Measurements from ENCODE around the gene TMEM92.

DNA sequence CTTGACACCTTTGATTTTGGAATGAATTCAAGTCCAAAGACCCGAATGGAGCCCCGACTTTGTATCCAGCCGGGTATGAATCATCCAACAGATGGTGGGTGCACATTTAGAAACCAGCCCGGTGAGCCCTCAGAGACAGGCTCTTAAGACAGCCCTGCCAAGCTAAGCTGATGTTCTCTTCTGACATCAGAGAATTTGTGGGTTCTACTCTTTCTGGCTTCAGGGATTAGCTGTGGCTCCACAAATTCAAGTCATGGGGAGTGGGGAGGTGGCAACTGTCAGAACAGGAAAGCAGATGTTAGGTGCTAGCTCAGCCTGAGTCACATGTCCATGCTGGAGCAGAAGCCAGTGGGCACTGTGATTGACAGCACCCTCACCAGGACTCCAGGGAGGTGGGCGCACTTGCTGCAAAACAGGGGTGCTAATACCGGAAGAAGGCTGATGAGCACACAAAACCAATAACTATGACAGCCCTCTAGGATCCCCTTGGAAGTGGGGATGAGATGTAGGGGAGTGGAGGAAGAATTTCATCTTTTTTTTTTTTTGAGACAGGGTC, 40.3 kb downstream of the TMEM92 start:
- TF ChIP-seq ZNF24 (IDR thresholded peaks at IDR 0.05) = no peak
- TF ChIP-seq, protein P1, sequence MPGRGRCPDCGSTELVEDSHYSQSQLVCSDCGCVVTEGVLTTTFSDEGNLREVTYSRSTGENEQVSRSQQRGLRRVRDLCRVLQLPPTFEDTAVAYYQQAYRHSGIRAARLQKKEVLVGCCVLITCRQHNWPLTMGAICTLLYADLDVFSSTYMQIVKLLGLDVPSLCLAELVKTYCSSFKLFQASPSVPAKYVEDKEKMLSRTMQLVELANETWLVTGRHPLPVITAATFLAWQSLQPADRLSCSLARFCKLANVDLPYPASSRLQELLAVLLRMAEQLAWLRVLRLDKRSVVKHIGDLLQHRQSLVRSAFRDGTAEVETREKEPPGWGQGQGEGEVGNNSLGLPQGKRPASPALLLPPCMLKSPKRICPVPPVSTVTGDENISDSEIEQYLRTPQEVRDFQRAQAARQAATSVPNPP (CRISPR knock-in tag; IDR thresholded peaks at IDR 0.05) = no peak
- no peak for TF ChIP-seq ZNF326 (CRISPR knock-in tag; IDR thresholded peaks at IDR 0.05; ENCODE audit: borderline replicate concordance)
- TF ChIP-seq, protein P2, sequence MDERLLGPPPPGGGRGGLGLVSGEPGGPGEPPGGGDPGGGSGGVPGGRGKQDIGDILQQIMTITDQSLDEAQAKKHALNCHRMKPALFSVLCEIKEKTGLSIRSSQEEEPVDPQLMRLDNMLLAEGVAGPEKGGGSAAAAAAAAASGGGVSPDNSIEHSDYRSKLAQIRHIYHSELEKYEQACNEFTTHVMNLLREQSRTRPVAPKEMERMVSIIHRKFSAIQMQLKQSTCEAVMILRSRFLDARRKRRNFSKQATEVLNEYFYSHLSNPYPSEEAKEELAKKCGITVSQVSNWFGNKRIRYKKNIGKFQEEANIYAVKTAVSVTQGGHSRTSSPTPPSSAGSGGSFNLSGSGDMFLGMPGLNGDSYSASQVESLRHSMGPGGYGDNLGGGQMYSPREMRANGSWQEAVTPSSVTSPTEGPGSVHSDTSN (CRISPR knock-in tag; IDR thresholded peaks at IDR 0.05) = no peak
- no peak for TF ChIP-seq REL (CRISPR knock-in tag; conservative IDR thresholded peaks at IDR 0.05)
- TF ChIP-seq, protein P3, sequence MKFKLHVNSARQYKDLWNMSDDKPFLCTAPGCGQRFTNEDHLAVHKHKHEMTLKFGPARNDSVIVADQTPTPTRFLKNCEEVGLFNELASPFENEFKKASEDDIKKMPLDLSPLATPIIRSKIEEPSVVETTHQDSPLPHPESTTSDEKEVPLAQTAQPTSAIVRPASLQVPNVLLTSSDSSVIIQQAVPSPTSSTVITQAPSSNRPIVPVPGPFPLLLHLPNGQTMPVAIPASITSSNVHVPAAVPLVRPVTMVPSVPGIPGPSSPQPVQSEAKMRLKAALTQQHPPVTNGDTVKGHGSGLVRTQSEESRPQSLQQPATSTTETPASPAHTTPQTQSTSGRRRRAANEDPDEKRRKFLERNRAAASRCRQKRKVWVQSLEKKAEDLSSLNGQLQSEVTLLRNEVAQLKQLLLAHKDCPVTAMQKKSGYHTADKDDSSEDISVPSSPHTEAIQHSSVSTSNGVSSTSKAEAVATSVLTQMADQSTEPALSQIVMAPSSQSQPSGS (CRISPR knock-in tag; IDR thresholded peaks at IDR 0.05) = no peak
- TF ChIP-seq ZBTB8A (CRISPR knock-in tag; IDR thresholded peaks at IDR 0.05; ENCODE audit: borderline replicate concordance, low read depth) = no peak
- TF ChIP-seq SMARCE1 (IDR thresholded peaks at IDR 0.05; ENCODE audit: borderline replicate concordance) = no peak
- no peak for TF ChIP-seq CREM (IDR thresholded peaks at IDR 0.05)
- TF ChIP-seq CREM (CRISPR knock-in tag; IDR thresholded peaks at IDR 0.05) = no peak
- TF ChIP-seq, protein P4, sequence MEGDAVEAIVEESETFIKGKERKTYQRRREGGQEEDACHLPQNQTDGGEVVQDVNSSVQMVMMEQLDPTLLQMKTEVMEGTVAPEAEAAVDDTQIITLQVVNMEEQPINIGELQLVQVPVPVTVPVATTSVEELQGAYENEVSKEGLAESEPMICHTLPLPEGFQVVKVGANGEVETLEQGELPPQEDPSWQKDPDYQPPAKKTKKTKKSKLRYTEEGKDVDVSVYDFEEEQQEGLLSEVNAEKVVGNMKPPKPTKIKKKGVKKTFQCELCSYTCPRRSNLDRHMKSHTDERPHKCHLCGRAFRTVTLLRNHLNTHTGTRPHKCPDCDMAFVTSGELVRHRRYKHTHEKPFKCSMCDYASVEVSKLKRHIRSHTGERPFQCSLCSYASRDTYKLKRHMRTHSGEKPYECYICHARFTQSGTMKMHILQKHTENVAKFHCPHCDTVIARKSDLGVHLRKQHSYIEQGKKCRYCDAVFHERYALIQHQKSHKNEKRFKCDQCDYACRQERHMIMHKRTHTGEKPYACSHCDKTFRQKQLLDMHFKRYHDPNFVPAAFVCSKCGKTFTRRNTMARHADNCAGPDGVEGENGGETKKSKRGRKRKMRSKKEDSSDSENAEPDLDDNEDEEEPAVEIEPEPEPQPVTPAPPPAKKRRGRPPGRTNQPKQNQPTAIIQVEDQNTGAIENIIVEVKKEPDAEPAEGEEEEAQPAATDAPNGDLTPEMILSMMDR (CRISPR knock-in tag; IDR thresholded peaks at IDR 0.05) = no peak
